ES-I3 (cell line): ENCODE measurements around the gene TTC27.
"Not testable (repeated sequence)": the region's sequence is repeated elsewhere in the genome, so short reads cannot be mapped to it uniquely, and the experiment has no call there.

Source experiments
- H3K36me3 ChIP-seq: 2 replicates; pipeline ENCODE4 v1.6.1; 2013; ENCODE audit warnings: mild to moderate bottlenecking, low read length, control low read depth, moderate library complexity; ENCODE audit not compliant: insufficient read depth
- H3K4me1 ChIP-seq: 2 replicates; pipeline ENCODE4 v1.6.1; 2013; ENCODE audit warnings: mild to moderate bottlenecking, control low read depth, low read length; ENCODE audit not compliant: insufficient read depth
- H3K9ac ChIP-seq: 2 replicates; pipeline ENCODE4 v1.6.1; 2013; ENCODE audit warnings: low read depth, mild to moderate bottlenecking, low read length, moderate library complexity
- H3K9me3 ChIP-seq: 2 replicates; pipeline ENCODE4 v1.6.1; 2013; ENCODE audit warnings: mild to moderate bottlenecking, low read length, moderate library complexity; ENCODE audit not compliant: control insufficient read depth, insufficient read depth

The TTC27 gene

GRCh38 chr2:32836933-32837332 lies 209.1 kb downstream of the TTC27 start:
- Histone ChIP-seq H3K9me3 (no peaks in the 10 kb centered on the region), H3K36me3 (no peaks in the 10 kb centered on the region), H3K4me1 (peaks cover 4% of the 10 kb centered on the region; the same call in 1 of the 2 replicates), H3K9ac (no peak overlapping the region)

DNA sequence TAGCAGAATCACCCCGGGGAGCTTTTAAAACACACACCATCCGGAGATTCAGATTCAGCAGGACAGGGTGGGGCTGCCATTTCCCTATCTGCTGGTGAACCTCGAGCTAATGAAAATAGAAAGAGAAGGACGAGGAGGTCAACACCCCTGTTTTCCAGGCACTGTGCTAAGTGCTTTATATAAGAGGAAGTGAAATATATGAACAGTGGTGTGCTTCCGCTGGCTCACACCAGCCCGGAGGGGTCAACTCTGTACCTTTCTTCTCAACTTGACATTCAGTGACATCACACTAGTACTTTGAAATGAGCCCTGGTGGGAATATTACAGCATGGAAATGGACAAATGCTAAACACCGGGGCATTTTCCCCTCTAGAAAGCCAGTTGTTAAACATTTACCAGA lies 210.6 kb downstream of the TTC27 start:
- H3K36me3 ChIP-seq: no peaks in the 10 kb centered on the region
- H3K9ac ChIP-seq: no peak overlapping the region
- H3K9me3 ChIP-seq: no peaks in the 10 kb centered on the region
- no peaks in the 10 kb centered on the region for H3K4me1 ChIP-seq

GRCh38 chr2:32838949-32839348 lies 211.1 kb downstream of the TTC27 start:
- no peak overlapping the region for H3K9ac ChIP-seq
- H3K36me3 ChIP-seq: no peaks in the 10 kb centered on the region
- no peaks in the 10 kb centered on the region for H3K4me1 ChIP-seq
- no peaks in the 10 kb centered on the region for H3K9me3 ChIP-seq

GRCh38 chr2:32841931-32842898 lies 214.4 kb downstream of the TTC27 start:
- Histone ChIP-seq H3K36me3 (no peaks in the 10 kb centered on the region), H3K4me1 (no peaks in the 10 kb centered on the region), H3K9me3 (no peaks in the 10 kb centered on the region), H3K9ac (no peak overlapping the region)

- Histone ChIP-seq H3K36me3 (no peaks in the 10 kb centered on the region), H3K9me3 (no peaks in the 10 kb centered on the region), H3K9ac (no peak overlapping the region)
Observed at GRCh38 chr2:32843699-32844098, 215.8 kb downstream of the TTC27 start.

DNA sequence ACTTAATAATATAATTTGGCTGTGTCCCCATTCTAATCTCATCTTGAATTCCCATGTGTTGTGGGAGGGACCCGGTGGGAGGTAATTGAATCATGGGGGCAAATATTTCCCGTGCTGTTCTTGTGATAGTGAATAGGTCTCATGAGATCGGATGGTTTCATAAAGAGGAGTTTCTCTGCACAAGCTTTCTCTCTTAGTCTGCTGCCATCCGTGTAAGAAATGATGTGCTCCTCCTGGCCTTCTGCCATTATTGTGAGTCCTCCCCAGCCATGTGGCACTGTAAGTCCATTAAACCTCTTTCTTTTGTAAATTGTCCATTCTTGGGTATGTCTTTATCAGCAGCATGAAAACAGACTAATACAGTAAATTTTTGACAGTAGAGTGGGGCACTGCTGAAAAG lies 216.4 kb downstream of the TTC27 start:
- H3K9ac ChIP-seq: no peak overlapping the region
- no peaks in the 10 kb centered on the region for H3K4me1 ChIP-seq
- no peaks in the 10 kb centered on the region for H3K36me3 ChIP-seq
- no peaks in the 10 kb centered on the region for H3K9me3 ChIP-seq

More at GRCh38 chr2:32843699-32844098, 215.8 kb downstream of the TTC27 start:
- no peaks in the 10 kb centered on the region for H3K4me1 ChIP-seq

DNA sequence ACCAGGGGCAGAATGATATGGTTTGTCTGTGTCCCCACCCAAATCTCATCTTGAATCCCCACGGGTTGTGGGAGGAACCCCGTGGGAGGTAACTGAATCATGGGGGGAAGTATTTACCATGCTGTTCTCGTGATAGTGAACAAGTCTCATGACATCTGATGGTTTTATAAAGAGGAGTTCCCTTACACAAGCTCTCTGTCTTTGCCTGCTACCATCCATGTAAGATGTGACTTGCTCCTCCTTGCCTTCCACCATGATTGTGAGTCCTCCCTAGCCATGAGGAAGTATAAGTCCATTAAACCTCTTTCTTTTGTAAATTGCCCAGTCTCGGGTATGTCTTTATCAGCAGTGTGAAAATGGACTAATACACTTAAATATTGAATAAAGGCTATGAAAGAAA lies 218.4 kb downstream of the TTC27 start:
- H3K9ac ChIP-seq, H3K9me3 ChIP-seq, H3K36me3 ChIP-seq, H3K4me1 ChIP-seq: not testable (repeated sequence)

DNA sequence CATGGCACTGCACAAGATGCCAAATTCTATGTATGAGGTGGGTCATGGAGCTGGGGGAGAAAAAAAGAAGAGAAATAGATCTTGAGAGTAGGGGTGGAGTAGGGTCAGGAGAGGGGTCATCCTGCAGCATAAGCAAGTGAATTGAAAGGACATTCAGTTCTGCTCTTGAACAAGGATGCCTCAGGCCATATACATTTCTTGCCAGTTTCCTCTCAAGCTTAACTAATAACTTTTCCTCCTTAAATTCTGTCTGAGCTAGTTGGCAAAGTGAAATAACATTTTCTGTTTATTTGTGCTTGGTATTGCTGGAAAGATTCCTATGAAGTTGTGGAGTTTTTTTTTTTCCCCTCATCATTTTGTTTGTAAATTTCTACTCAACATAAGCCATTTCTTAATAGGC lies 219.9 kb downstream of the TTC27 start:
- no peaks in the 10 kb centered on the region for H3K36me3 ChIP-seq
- no peak overlapping the region for H3K9ac ChIP-seq
- H3K9me3 ChIP-seq: no peaks in the 10 kb centered on the region
- no peaks in the 10 kb centered on the region for H3K4me1 ChIP-seq

DNA sequence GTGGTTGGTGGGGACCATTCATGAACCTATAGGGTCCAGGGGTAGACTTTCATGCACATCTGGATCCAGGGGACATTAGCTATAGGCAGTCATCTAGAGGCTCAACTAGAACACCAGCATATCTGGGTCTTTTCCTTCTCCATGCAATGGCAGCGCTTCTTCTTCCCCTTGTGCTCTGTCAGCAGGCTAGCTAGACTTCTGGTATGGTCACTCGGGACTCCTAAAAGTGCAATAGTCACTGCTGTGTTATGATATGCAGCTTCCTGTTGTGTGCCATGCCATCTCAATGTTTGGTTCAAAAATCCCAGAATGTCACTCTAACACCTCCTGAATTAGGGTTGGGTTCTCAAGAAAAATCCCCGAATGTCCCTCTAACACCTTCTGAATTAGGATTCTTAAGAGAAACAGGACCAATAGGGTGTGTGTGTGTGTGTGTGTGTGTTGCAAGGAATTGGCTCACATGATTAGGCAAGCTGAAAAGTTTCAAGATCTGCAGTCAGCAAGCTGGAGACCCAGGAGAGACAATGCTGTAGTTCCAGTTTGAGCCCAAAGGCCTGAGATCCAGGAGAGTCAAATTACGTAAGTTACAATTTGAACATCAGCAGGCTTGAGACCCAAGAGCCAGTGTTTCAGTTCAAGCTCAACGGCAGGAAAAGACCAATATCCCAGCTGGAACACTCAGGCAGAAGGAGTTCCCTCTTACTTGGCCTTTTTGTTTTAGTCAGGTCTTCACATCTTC lies 221.8 kb downstream of the TTC27 start:
- no peaks in the 10 kb centered on the region for H3K4me1 ChIP-seq
- no peaks in the 10 kb centered on the region for H3K9me3 ChIP-seq
- no peaks in the 10 kb centered on the region for H3K36me3 ChIP-seq
- H3K9ac ChIP-seq: no peak overlapping the region

GRCh38 chr2:32851777-32852439 lies 224.1 kb downstream of the TTC27 start:
- Histone ChIP-seq H3K36me3 (no peaks in the 10 kb centered on the region), H3K9ac (no peak overlapping the region), H3K4me1 (no peaks in the 10 kb centered on the region), H3K9me3 (no peaks in the 10 kb centered on the region)

DNA sequence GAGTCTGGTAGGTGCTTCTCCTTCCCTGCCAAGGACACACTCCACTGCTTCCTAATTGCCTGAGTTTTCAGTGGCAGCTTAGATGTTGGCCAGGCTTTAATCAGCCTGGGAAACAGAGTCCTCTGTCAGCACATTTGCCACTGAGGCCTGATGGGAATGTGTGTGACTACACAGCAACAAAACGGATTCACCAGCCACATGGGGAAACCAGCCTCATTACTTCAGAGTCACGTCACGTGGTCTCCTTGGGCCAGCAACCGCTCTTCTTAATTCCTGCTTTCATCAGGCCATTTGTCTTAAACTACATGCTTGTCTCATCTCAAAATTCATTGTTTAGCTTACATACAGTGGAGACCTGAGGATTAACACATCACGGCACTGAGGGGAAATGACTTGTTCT lies 225.0 kb downstream of the TTC27 start:
- no peak overlapping the region for H3K9ac ChIP-seq
- H3K36me3 ChIP-seq: no peaks in the 10 kb centered on the region
- H3K9me3 ChIP-seq: no peaks in the 10 kb centered on the region
- H3K4me1 ChIP-seq: no peaks in the 10 kb centered on the region

GRCh38 chr2:32856891-32857290 lies 229.0 kb downstream of the TTC27 start:
- H3K9ac ChIP-seq: no peak overlapping the region
- no peaks in the 10 kb centered on the region for H3K4me1 ChIP-seq
- H3K36me3 ChIP-seq: no peaks in the 10 kb centered on the region
- no peaks in the 10 kb centered on the region for H3K9me3 ChIP-seq

DNA sequence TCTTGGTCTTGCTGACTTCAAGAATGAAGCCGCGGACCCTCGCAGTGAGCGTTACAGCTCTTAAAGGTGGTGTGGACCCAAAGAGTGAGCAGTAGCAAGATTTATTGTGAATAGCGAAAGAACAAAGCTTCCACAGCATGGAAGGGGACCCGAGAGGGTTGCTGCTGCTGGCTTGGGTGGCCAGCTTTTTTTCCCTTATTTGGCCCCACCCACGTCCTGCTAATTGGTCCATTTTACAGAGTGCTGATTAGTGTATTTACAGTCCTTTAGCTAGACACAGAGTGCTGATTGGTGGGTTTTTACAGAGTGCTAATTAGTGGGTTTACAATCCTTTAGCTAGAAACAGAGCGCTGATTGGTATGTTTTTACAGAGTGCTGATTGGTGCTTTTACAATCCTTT lies 230.9 kb downstream of the TTC27 start:
- H3K9me3 ChIP-seq: no peaks in the 10 kb centered on the region
- no peaks in the 10 kb centered on the region for H3K4me1 ChIP-seq
- H3K9ac ChIP-seq: no peak overlapping the region
- H3K36me3 ChIP-seq: no peaks in the 10 kb centered on the region

GRCh38 chr2:32860385-32860784 lies 232.5 kb downstream of the TTC27 start:
- Histone ChIP-seq H3K9me3 (no peaks in the 10 kb centered on the region), H3K4me1 (no peaks in the 10 kb centered on the region), H3K36me3 (no peaks in the 10 kb centered on the region), H3K9ac (no peak overlapping the region)
